ENCODE data around the gene RYR1. TPM values are rescaled to one million over a fixed set of nuclear protein-coding genes. Genes with fewer than 3 reads are reported as not detected.

RYR1 gene
- total RNA-seq, 1 donor from 2014 or later: 0.65 TPM

- TF ChIP-seq, protein P1, sequence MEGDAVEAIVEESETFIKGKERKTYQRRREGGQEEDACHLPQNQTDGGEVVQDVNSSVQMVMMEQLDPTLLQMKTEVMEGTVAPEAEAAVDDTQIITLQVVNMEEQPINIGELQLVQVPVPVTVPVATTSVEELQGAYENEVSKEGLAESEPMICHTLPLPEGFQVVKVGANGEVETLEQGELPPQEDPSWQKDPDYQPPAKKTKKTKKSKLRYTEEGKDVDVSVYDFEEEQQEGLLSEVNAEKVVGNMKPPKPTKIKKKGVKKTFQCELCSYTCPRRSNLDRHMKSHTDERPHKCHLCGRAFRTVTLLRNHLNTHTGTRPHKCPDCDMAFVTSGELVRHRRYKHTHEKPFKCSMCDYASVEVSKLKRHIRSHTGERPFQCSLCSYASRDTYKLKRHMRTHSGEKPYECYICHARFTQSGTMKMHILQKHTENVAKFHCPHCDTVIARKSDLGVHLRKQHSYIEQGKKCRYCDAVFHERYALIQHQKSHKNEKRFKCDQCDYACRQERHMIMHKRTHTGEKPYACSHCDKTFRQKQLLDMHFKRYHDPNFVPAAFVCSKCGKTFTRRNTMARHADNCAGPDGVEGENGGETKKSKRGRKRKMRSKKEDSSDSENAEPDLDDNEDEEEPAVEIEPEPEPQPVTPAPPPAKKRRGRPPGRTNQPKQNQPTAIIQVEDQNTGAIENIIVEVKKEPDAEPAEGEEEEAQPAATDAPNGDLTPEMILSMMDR (IDR thresholded peaks at IDR 0.05; ENCODE audit: unreplicated experiment): no peak
- Mint-ChIP-seq H3K9me3 (ENCODE audit: low read depth) (no peaks in the 10 kb centered on the region), H3K27ac (no peak overlapping the region), H3K4me3 (ENCODE audit: low read depth) (no peak overlapping the region), H3K4me1 (ENCODE audit: low read depth) (peaks cover 6% of the 10 kb centered on the region), H3K36me3 (ENCODE audit: insufficient read depth) (no peaks in the 10 kb centered on the region), H3K27me3 (peaks cover 17% of the 10 kb centered on the region)
- DNase-seq (ENCODE audit: low spot score, unreplicated experiment): no peak
Measured at GRCh38 chr19:38413416-38413815, 20.1 kb upstream of the RYR1 start.

DNA sequence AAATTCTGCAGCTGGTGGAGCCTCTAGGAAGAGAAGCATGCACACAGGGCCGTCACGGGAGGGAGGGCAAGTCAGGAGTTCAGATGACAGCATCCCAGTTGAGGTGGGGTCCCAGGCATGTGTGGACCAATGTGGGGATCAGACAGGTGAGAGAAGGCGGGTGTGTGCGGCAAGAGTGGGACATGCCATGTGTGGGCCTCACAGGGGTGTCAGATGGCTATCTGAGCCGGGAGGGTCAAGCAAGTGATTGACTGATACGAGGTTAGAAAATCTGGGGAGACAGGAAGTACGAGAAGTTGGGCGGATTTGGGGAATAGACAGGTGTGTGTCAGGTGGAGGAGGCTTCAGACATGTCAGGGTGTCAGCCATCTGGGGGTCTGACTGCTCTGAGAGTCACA lies 16.3 kb upstream of the RYR1 start:
- no peaks in the 10 kb centered on the region for H3K9me3 Mint-ChIP-seq (ENCODE audit: low read depth)
- no peak for DNase-seq (ENCODE audit: low spot score, unreplicated experiment)
- peaks cover 44% of the 10 kb centered on the region for H3K27me3 Mint-ChIP-seq
- no peak overlapping the region for H3K27ac Mint-ChIP-seq
- peak overlapping the region; percentile 70 for H3K4me3 Mint-ChIP-seq (ENCODE audit: low read depth)
- TF ChIP-seq, protein P1 (IDR thresholded peaks at IDR 0.05; ENCODE audit: unreplicated experiment): no peak
- peaks cover 6% of the 10 kb centered on the region for H3K4me1 Mint-ChIP-seq (ENCODE audit: low read depth)
- no peaks in the 10 kb centered on the region for H3K36me3 Mint-ChIP-seq (ENCODE audit: insufficient read depth)

DNA sequence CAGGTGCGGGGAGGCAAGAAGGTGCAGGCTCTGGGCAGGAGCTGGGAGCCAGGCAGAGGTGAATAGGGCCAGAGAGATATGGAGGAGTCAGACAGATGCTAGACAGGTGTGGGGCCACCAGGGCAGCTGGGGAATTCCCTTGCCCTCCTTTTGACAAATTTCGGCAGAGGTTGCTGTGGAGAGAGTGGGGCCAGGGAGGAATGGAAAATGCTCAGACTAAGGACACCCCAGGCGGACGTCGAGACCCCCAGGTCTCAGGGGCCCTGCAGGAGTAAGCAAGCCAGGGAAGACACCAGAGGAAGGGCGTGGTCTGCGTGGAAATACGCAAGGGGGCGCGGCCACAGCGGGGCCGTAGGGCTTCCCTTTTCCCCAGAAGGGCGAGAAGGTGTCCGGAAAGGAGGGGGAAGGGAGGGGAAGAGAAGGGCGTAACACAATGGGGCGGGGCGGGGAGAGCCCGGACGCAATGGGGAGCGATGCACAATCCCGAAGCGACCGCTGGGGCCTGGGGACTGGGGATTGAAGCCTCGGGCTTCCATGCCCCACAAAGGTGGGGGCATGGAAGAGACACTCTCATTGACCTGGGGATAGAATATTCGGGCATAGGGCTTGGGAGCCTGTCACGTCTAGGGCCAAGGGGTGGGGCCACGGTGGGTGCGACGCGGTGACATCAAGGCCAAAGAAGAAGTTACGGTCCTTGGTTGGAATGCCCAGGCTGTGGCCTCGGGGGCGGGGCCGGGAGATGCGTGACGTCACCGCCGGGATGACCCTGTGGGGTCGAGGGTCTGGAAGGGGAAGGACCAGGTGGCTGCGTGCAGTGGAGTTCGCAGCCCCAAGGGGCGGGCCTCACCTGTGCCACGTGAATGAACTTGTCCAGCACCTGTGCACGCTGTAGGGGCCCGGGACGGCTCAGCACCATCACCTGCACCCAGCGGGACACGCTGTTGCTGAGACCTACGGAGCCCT lies 15.7 kb upstream of the RYR1 start:
- Mint-ChIP-seq H3K4me3 (ENCODE audit: low read depth) (peak overlapping the region; percentile 70), H3K36me3 (ENCODE audit: insufficient read depth) (no peaks in the 10 kb centered on the region), H3K27me3 (peaks cover 44% of the 10 kb centered on the region), H3K9me3 (ENCODE audit: low read depth) (no peaks in the 10 kb centered on the region), H3K27ac (peak overlapping the region; percentile 93), H3K4me1 (ENCODE audit: low read depth) (peaks cover 6% of the 10 kb centered on the region)
- TF ChIP-seq, protein P1 (IDR thresholded peaks at IDR 0.05; ENCODE audit: unreplicated experiment): peak; percentile 19
- peak; percentile 74 for DNase-seq (ENCODE audit: low spot score, unreplicated experiment)

DNA sequence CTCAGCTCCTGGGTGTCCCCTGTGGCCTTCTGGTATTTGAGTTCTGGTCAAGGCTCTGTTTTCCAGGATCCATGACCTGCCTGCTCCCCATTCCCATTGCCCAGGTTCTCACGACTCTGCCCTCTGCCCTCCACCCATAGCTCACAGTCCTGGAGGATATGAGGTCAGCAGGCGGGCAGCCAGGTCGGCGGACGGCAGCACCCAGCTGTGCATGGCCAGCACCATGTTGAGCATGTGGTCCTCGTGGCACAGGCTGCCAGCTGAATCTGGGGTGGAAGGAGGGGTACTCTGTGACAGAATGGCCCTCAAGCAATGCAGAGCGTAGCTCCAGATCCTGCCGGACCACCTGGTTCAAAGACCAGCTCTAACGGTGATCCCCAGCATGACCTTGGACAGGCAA lies 12.6 kb upstream of the RYR1 start:
- no peak for DNase-seq (ENCODE audit: low spot score, unreplicated experiment)
- Mint-ChIP-seq H3K4me3 (ENCODE audit: low read depth) (no peak overlapping the region), H3K27ac (no peak overlapping the region), H3K4me1 (ENCODE audit: low read depth) (peaks cover 6% of the 10 kb centered on the region), H3K9me3 (ENCODE audit: low read depth) (no peaks in the 10 kb centered on the region), H3K27me3 (peaks cover 44% of the 10 kb centered on the region), H3K36me3 (ENCODE audit: insufficient read depth) (no peaks in the 10 kb centered on the region)
- TF ChIP-seq, protein P1 (IDR thresholded peaks at IDR 0.05; ENCODE audit: unreplicated experiment): no peak

DNA sequence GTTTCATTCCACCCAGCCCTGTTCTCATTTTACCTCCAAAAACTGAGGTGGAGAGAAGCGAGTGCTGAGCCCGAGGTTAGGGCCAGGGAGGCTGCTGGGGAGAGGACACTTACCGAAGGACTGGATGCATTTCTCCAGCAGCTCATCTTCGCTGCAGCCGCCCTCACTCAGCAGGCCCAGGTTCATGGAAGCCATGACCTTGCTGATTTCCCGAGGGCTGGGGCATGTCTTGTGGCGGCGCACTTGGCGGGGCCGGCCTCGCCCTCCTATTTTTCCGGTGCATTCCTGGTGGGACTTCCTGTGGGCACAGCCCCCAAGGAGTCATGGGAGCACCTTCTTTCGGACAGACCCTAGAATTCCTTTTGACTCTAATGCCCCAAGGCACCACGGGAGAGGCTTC lies 11.6 kb upstream of the RYR1 start:
- Mint-ChIP-seq H3K36me3 (ENCODE audit: insufficient read depth) (no peaks in the 10 kb centered on the region), H3K27ac (no peak overlapping the region), H3K4me1 (ENCODE audit: low read depth) (peaks cover 6% of the 10 kb centered on the region), H3K9me3 (ENCODE audit: low read depth) (no peaks in the 10 kb centered on the region), H3K4me3 (ENCODE audit: low read depth) (no peak overlapping the region), H3K27me3 (peaks cover 44% of the 10 kb centered on the region)
- DNase-seq (ENCODE audit: low spot score, unreplicated experiment): no peak
- TF ChIP-seq, protein P1 (IDR thresholded peaks at IDR 0.05; ENCODE audit: unreplicated experiment): no peak

All from progenitor cell of endocrine pancreas (in vitro differentiated cells).